GM21528 (cell line): ENCODE results near the gene FBXL19.

ENCODE experiments used
- ATAC-seq: cut with Tn5 transposase; IDR thresholded peaks from one replicate; pipeline ENCODE4 v1.9.1; 2021; ENCODE audit warnings: mild to moderate bottlenecking, moderate library complexity; ENCODE audit not compliant: unreplicated experiment, low FRiP score

FBXL19 gene

GRCh38 chr16:30984669-30985400, 61.5 kb downstream of the FBXL19 start, which contains the start of gene HSD3B7:
TSS of gene HSD3B7 (plus strand) at chr16:30985207. CDS start at chr16:30985659, 452 bp downstream.
- no peak for ATAC-seq

- ATAC-seq, result no peak
These were observed 62.2 kb downstream of the FBXL19 start for GRCh38 chr16:30985401-30986128.

GRCh38 chr16:30986129-30986991, 63.0 kb downstream of the FBXL19 start:
- no peak for ATAC-seq

- no peak for ATAC-seq
These were observed 64.3 kb downstream of the FBXL19 start for GRCh38 chr16:30987581-30988190.

GRCh38 chr16:30989469-30990047, 66.2 kb downstream of the FBXL19 start:
- no peak for ATAC-seq

- ATAC-seq, result no peak
These were observed 66.7 kb downstream of the FBXL19 start for GRCh38 chr16:30990105-30990504.

GRCh38 chr16:30991052-30991451, 67.7 kb downstream of the FBXL19 start:
- ATAC-seq, result no peak

GRCh38 chr16:30992276-30992780, 69.0 kb downstream of the FBXL19 start:
- no peak for ATAC-seq

- no peak for ATAC-seq
These were observed 69.8 kb downstream of the FBXL19 start for GRCh38 chr16:30992931-30993816.

GRCh38 chr16:30995927-30996323, 72.6 kb downstream of the FBXL19 start:
- ATAC-seq, result no peak

GRCh38 chr16:30996324-30996984, 73.1 kb downstream of the FBXL19 start:
- ATAC-seq, result no peak

GRCh38 chr16:30996985-30997724, 73.8 kb downstream of the FBXL19 start:
- peak; percentile 74 for ATAC-seq

GRCh38 chr16:30997725-30998711, 74.6 kb downstream of the FBXL19 start:
- no peak for ATAC-seq
